ENCODE data around the gene TADA2A.

DNA sequence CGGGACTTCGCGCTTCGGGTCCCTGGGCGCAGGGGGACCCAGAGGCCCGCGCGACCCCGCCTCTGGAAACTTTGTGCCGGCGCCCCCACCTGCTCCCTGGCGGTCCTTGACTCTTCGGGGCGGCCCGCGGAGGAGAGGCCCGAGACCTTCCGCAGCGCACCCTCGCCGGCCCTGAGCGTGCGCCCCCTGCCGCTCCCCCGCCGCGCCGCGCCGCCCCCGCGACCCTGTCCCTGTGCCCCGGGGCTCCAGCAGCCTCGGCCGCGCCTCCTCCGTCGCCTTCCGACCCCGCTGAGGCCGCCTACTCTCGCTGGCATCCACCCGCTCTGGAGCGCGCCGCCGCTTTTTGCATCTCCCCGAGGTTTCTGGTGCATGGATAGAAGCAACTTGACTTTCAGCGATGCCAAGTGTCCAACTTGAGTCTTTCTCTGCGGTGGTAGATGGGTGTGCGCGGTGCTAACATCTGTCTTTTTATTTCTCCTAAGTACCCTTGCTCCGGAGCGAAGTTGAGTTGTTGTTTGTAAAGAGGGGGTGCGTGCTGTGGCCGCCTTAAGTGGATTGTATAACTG, 83.4 kb downstream of the TADA2A start:
- TF ChIP-seq POLR2AphosphoS5 (IDR thresholded peaks at IDR 0.05; ENCODE audit: borderline replicate concordance, low read depth, low read length) (no peak), EZH2 (IDR thresholded peaks at IDR 0.05) (no peak)
